Activated T-cell treated with anti-CD3 and anti-CD28 coated beads for 24 hours (primary cell): ENCODE measurements around the gene MAGI1.
"Not testable (repeated sequence)": the region's sequence is repeated elsewhere in the genome, so short reads cannot be mapped to it uniquely, and the experiment has no call there.

Experiments
- DNase-seq: peaks from one replicate; pipeline ENCODE4 v3.0.0-alpha.2; 2020; ENCODE audit warnings: low read depth

MAGI1 gene

GRCh38 chr3:65905771-65906170, 132.9 kb downstream of the MAGI1 start:
- DNase-seq = no peak

GRCh38 chr3:65904016-65904415, 134.7 kb downstream of the MAGI1 start:
- DNase-seq = no peak

GRCh38 chr3:65902304-65902793, 136.4 kb downstream of the MAGI1 start:
- DNase-seq = no peak

- no peak for DNase-seq
Observed at GRCh38 chr3:65901226-65901625, 137.5 kb downstream of the MAGI1 start.

- DNase-seq = no peak
Observed at GRCh38 chr3:65899226-65899625, 139.5 kb downstream of the MAGI1 start.

- no peak for DNase-seq
Observed at GRCh38 chr3:65897766-65898165, 141.0 kb downstream of the MAGI1 start.

GRCh38 chr3:65896321-65896720, 142.4 kb downstream of the MAGI1 start:
- no peak for DNase-seq

- no peak for DNase-seq
Observed at GRCh38 chr3:65894679-65895453, 143.9 kb downstream of the MAGI1 start.

- no peak for DNase-seq
Observed at GRCh38 chr3:65894126-65894525, 144.6 kb downstream of the MAGI1 start.

- DNase-seq = no peak
Observed at GRCh38 chr3:65893631-65894030, 145.1 kb downstream of the MAGI1 start.

GRCh38 chr3:65891477-65891876, 147.2 kb downstream of the MAGI1 start:
- DNase-seq = not testable (repeated sequence)

- DNase-seq = no peak
Observed at GRCh38 chr3:65890328-65890727, 148.4 kb downstream of the MAGI1 start.

- no peak for DNase-seq
Observed at GRCh38 chr3:65889707-65890099, 149.0 kb downstream of the MAGI1 start.

GRCh38 chr3:65888980-65889706, 149.6 kb downstream of the MAGI1 start:
- DNase-seq = no peak

GRCh38 chr3:65888196-65888595, 150.5 kb downstream of the MAGI1 start:
- DNase-seq = no peak

- DNase-seq = no peak
Observed at GRCh38 chr3:65886391-65886790, 152.3 kb downstream of the MAGI1 start.

- DNase-seq = no peak
Observed at GRCh38 chr3:65884071-65884470, 154.6 kb downstream of the MAGI1 start.

- DNase-seq = no peak
Observed at GRCh38 chr3:65883613-65884012, 155.1 kb downstream of the MAGI1 start.

GRCh38 chr3:65880350-65880749, 158.4 kb downstream of the MAGI1 start:
- no peak for DNase-seq

- no peak for DNase-seq
Observed at GRCh38 chr3:65879372-65879771, 159.3 kb downstream of the MAGI1 start.

GRCh38 chr3:65878831-65879230, 159.9 kb downstream of the MAGI1 start:
- no peak for DNase-seq

GRCh38 chr3:65877160-65877559, 161.6 kb downstream of the MAGI1 start:
- DNase-seq = no peak

- no peak for DNase-seq
Observed at GRCh38 chr3:65876028-65876420, 162.7 kb downstream of the MAGI1 start.
